Liver (tissue), 3 donors: ENCODE measurements around the gene TUBA4A.

Experiments used
- ATF3 ChIP-seq: IDR thresholded peaks from 2 replicates; pipeline ENCODE4 v1.6.1; 2016; ENCODE audit warnings: antibody characterized with exemption
- CTCF ChIP-seq: fragments of 150-350 bp; IDR thresholded peaks from 2 replicates; pipeline ENCODE4 v1.5.1; 2017; ENCODE audit warnings: improper control_type of control experiment, low read depth, low read length; ENCODE audit not compliant: missing input control
- EGR1 ChIP-seq, 2 donors: IDR thresholded peaks; 2 replicates each; pipeline ENCODE4 v1.6.1; 2016 to 2018; ENCODE audit warnings: antibody characterized with exemption in 2 of 2, low read depth in 2 of 2
- FOXA2 ChIP-seq: IDR thresholded peaks from 2 replicates; pipeline ENCODE4 v1.6.1; 2016; ENCODE audit warnings: antibody characterized with exemption
- HNF4G ChIP-seq: IDR thresholded peaks from 2 replicates; pipeline ENCODE4 v1.6.1; 2016; ENCODE audit warnings: antibody characterized with exemption
- RAD21 ChIP-seq, 2 donors: IDR thresholded peaks; 2 replicates each; pipeline ENCODE4 v1.6.1; 2016; ENCODE audit warnings: antibody characterized with exemption in 2 of 2, mild to moderate bottlenecking in 2 of 2
- REST ChIP-seq: IDR thresholded peaks from 2 replicates; pipeline ENCODE4 v1.6.1; 2016; ENCODE audit warnings: antibody characterized with exemption, mild to moderate bottlenecking
- TAF1 ChIP-seq: conservative IDR thresholded peaks from 2 replicates; pipeline ENCODE4 v1.6.1; 2016; ENCODE audit warnings: antibody characterized with exemption, mild to moderate bottlenecking
- donor health status: healthy.
- donor health status: healthy.

- TF ChIP-seq CTCF (no peak), ATF3 (no peak), RAD21 (IDR thresholded peaks at IDR 0.05) (no peak), TAF1 (no peak), HNF4G (no peak), FOXA2 (no peak), EGR1 (IDR thresholded peaks at IDR 0.05; ENCODE audit: low read depth in 2 of 2) (no peak), REST (no peak)
Observed at GRCh38 chr2:219280651-219281050, 26.9 kb upstream of the TUBA4A start.
